ENCODE data around the gene ZSCAN21. TPM values are rescaled to one million over a fixed set of nuclear protein-coding genes. Genes with fewer than 3 reads are reported as not detected.

ZSCAN21 gene
- total and polyA plus RNA-seq, 2 of the 4 experiments (the other 2 are of a cell fraction) = 11.5 to 13.3 TPM

DNA sequence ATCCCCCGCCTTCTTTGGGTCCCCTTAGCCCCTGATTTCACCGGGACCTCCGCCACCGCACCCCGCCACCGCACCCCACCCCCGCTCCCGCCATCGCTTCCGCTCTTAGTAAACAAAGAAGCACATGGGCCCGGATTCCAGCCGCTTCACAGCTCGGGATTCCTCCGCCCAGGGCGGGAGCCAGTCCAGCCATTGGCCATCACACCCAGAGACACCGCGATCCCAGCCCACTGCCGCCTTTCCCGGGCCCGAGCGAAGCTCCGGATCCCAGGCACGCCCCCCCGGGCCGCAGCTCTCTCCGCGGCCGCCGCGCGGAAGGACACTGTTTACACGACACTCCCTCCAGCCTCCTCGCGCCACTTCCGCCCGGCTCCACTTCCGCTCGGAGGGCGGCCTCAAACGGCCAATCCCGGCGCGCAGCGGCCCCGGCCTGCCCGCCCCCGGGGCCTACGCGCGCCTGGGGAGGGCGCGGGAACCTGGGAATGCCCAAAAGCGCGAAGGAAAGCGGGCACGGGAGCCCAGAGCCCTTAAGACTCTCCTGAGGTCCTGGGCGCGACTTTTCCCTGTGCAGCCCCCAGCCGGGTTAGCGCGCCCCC is 50.9 kb downstream of the ZSCAN21 start:
- Histone ChIP-seq H3K36me3 (ENCODE audit: control insufficient read depth, insufficient read depth, low read length) (peaks cover 48% of the 10 kb centered on the region), H4K5ac (ENCODE audit: low read depth, low read length) (peak overlapping the region; percentile 24), H2AFZ (replicated peaks; ENCODE audit: low read length, poor library complexity) (peak overlapping the region; percentile 94), H3K9me3 (ENCODE audit: control insufficient read depth, insufficient read depth, low read length) (no peaks in the 10 kb centered on the region), H3K23ac (ENCODE audit: low read depth, low read length) (peak overlapping the region; percentile 65; the same call in 1 of the 2 replicates), H3K9ac (ENCODE audit: low read depth, low read length) (peak overlapping the region; percentile 75), H2BK120ac (ENCODE audit: low read depth, low read length) (no peak overlapping the region; the same call in 1 of the 2 replicates), H3K27me3 (ENCODE audit: control insufficient read depth, insufficient read depth, low read length) (no peaks in the 10 kb centered on the region), H3K27ac (ENCODE audit: insufficient read depth, low read length) (peak overlapping the region; percentile 73), H3K14ac (replicated peaks; ENCODE audit: low read depth, low read length) (0 out of 2 replicates have a peak overlapping the region, but pooled peaks have one; percentile 27), H3K9me1 (ENCODE audit: insufficient read depth, low read length) (peaks cover 5% of the 10 kb centered on the region; the same call in 1 of the 2 replicates), H3K4me2 (ENCODE audit: low read depth, low read length) (peak overlapping the region; percentile 87), H2AK5ac (ENCODE audit: low read depth, low read length) (no peak overlapping the region; the same call in 1 of the 2 replicates), H2BK15ac (ENCODE audit: low read depth, low read length) (no peak overlapping the region), H3K56ac (ENCODE audit: extremely low read depth, insufficient read depth, low read length) (peak overlapping the region; percentile 58; the same call in 1 of the 2 replicates), H4K91ac (ENCODE audit: insufficient read depth, low read depth, low read length) (peak overlapping the region; percentile 68; the same call in 1 of the 2 replicates), H3K4ac (ENCODE audit: low read depth, low read length) (peak overlapping the region; percentile 76), H2BK5ac (ENCODE audit: low read depth, low read length, poor library complexity, severe bottlenecking) (peak overlapping the region; percentile 39), H3K79me1 (ENCODE audit: low read depth in 1 of 2, low read length in 2 of 2) (peaks cover 28 to 64% of the 10 kb centered on the region in 2 experiments), H2BK20ac (ENCODE audit: low read depth, low read length) (no peak overlapping the region), H2AK9ac (replicated peaks; ENCODE audit: low read depth, low read length, poor library complexity) (peak overlapping the region; percentile 97), H3K18ac (ENCODE audit: low read depth, low read length) (no peak overlapping the region; the same call in 1 of the 2 replicates), H3K4me1 (ENCODE audit: control insufficient read depth, insufficient read depth, low read length) (peaks cover 15% of the 10 kb centered on the region), H4K8ac (ENCODE audit: low read depth in 2 of 2, low read length in 2 of 2) (peak overlapping the region in 1 of 2 experiments; percentile 82; a peak in 1 of 4 replicates), H4K20me1 (ENCODE audit: insufficient read depth, low read length) (peaks cover 7% of the 10 kb centered on the region; the same call in 1 of the 2 replicates), H3K4me3 (ENCODE audit: insufficient read depth, low read depth, low read length) (peak overlapping the region; percentile 54)
- peak; percentile 98 for DNase-seq
- CTCF ChIA-PET = interaction anchor here (1.3 kb wide), 1 partner anchor 10 kb away, joined by 5 read pairs; no protein-coding TSS in a partner anchor
- POLR2A ChIA-PET (ENCODE audit: unreplicated experiment) = interaction anchor here (0.8 kb wide), 1 partner anchor 14 kb away, joined by 3 read pairs; no protein-coding TSS in a partner anchor
- dilution Hi-C loops (cut with HindIII; ENCODE audit: low sequenced_read_pairs, unreplicated experiment) (no loop called here), in situ Hi-C loops (cut with MboI; ENCODE audit: low sequenced_read_pairs) (no loop called here), intact Hi-C loops (cut with micrococcal nuclease) (loop anchor here (1.0 to 2.0 kb wide), 3 partner anchors 10 to 51 kb away; partner anchors contain the start of genes CNPY4, TAF6 and ZSCAN21)
- peak; percentile 79 for ATAC-seq (ENCODE audit: low read depth)
- no TSS peak for BruUV-seq (replicated peaks)
- WGBS, 2 experiments (ENCODE audit: extremely low coverage in 2 of 2, insufficient read length in 1 of 2) = 1% methylated on average over 26 of the region's 61 CpGs; no CpG with 5 or more reads in 1 of the 2 experiments
- TF ChIP-seq MAZ (IDR thresholded peaks at IDR 0.05; ENCODE audit: borderline replicate concordance, low read depth, low read length) (peak; percentile 89), ELK1 (IDR thresholded peaks at IDR 0.05; ENCODE audit: borderline replicate concordance, low read depth, low read length) (no peak), CEBPB (IDR thresholded peaks at IDR 0.05; ENCODE audit: low read depth, low read length) (no peak), MAFK (IDR thresholded peaks at IDR 0.05; ENCODE audit: low read depth, low read length) (no peak), BHLHE40 (IDR thresholded peaks at IDR 0.05; ENCODE audit: low read depth, low read length) (no peak), SMC3 (IDR thresholded peaks at IDR 0.05; ENCODE audit: low read depth, low read length) (no peak), USF2 (IDR thresholded peaks at IDR 0.05; ENCODE audit: low read depth, low read length) (no peak), POLR2A (IDR thresholded peaks at IDR 0.05; ENCODE audit: low read depth, low read length) (peak; percentile 59), RFX5 (IDR thresholded peaks at IDR 0.05; ENCODE audit: low read depth, low read length) (no peak), FOS (IDR thresholded peaks at IDR 0.05; ENCODE audit: low read depth, low read length) (0 out of 2 replicates have a peak, but pooled peaks have one; percentile 2), MXI1 (IDR thresholded peaks at IDR 0.05; ENCODE audit: borderline replicate concordance, low read depth, low read length) (peak; percentile 94), RCOR1 (IDR thresholded peaks at IDR 0.05; ENCODE audit: insufficient replicate concordance, low read length) (peak; percentile 57), RAD21 (IDR thresholded peaks at IDR 0.05; ENCODE audit: low read length) (no peak)
- TF ChIP-seq, protein P1, sequence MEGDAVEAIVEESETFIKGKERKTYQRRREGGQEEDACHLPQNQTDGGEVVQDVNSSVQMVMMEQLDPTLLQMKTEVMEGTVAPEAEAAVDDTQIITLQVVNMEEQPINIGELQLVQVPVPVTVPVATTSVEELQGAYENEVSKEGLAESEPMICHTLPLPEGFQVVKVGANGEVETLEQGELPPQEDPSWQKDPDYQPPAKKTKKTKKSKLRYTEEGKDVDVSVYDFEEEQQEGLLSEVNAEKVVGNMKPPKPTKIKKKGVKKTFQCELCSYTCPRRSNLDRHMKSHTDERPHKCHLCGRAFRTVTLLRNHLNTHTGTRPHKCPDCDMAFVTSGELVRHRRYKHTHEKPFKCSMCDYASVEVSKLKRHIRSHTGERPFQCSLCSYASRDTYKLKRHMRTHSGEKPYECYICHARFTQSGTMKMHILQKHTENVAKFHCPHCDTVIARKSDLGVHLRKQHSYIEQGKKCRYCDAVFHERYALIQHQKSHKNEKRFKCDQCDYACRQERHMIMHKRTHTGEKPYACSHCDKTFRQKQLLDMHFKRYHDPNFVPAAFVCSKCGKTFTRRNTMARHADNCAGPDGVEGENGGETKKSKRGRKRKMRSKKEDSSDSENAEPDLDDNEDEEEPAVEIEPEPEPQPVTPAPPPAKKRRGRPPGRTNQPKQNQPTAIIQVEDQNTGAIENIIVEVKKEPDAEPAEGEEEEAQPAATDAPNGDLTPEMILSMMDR (conservative IDR thresholded peaks at IDR 0.05; ENCODE audit: low read depth, low read length) = no peak

All from IMR-90 (cell line).